ENCODE results near the gene FPGT.
A peak's percentile ranks its signal among the peaks of the same experiment; 100 is the strongest.
"Not testable (repeated sequence)": the region's sequence is repeated elsewhere in the genome, so short reads cannot be mapped to it uniquely, and the experiment has no call there.

FPGT gene

DNA sequence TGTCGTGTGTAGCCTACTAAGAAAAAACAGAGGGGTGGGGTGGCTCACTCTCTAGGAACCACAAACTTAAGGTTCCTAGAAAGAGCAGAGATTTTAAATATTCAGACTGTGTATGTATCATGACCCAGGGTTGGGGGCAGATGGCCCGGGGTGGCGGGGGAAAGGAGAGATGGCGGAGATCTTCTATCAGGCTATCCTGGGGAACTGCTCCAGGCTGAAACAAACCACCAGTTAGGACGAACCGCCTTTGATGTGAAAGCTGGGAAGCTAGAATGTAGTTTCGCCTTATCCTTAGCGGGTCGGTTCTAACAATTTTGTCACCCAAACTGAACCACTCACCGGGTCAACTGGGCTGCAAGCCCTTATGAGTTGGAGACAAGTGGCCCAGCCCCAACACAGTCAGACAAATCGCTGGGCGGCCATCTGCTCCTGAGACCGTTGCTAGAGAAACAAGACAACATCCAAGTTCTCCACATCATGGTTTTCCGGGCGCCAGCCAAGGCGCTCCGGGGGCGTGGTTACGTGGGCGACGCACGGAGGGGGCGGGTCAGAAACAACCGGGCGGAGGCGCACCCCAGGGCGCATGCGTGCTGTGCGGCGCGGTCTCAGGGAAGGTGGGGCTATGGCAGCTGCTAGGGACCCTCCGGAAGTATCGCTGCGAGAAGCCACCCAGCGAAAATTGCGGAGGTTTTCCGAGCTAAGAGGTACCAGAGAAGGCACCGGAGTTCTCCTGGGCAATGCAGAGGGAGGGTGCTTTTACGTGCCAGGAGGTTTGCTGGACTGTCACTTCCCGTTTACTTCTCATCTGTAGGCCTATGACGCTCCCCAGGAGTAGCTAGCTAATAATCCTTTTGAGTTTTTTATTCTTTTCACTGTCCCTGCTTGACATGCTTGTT lies at the start of gene FPGT, which contains the start of gene LRRIQ3:
FPGT (plus strand) TSS at position 586 of the 896 bp plus-strand sequence; CDS start at position 623, 37 bp downstream.
LRRIQ3 (minus strand) TSS at position 520 of the 896 bp plus-strand sequence. CDS start 14,492 bp downstream, outside the sequence.
- DNase-seq = peak; percentile 95 to 96

GRCh38 chr1:74160046-74160445 lies 38.0 kb upstream of the FPGT start:
- no peak for DNase-seq

DNA sequence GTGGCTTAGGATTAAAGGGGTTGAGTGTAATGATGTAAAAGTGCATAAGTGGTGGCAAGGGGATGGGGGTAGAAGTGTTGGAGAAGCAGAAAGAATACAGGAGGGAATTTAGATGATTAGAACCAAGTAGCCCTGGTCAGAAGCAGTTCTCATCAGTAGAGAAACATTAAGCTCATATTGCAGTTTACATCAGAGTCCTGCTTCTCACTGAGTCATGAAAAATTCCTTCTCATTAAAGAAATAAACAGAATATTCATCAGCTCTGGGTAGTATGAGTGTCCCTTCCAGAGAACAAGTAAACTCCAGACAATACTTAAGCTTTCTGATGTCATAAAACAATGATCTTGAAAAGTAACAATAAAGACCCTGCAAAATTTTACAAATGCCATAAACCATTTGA lies 36.5 kb upstream of the FPGT start:
- no peak for DNase-seq

DNA sequence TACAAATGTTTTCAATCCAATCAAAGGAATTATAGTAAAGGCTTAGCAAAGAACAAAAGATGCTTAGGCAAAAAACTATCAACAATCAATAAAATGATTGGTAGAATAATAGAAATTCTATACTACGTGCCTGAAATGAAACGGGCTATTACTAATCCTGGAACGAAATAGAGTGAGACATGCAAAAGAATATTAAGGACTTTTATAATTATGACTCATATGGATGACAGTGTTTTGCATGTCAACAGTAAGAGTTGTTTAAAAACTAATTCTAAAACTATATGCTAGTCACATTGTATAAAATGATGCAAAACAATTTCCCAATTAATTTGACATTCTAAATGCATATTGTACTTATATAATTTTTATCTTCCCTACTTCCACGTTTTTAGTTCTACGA lies 35.7 kb upstream of the FPGT start:
- DNase-seq = no peak

GRCh38 chr1:74174423-74174822 lies 23.6 kb upstream of the FPGT start:
- DNase-seq = not testable (repeated sequence)

GRCh38 chr1:74180490-74180889 lies 17.6 kb upstream of the FPGT start:
- DNase-seq = no peak

GRCh38 chr1:74193908-74194307 lies 4.1 kb upstream of the FPGT start:
- DNase-seq = no peak

- no peak for DNase-seq
These were observed 2.7 kb upstream of the FPGT start for GRCh38 chr1:74195339-74195738.

DNA sequence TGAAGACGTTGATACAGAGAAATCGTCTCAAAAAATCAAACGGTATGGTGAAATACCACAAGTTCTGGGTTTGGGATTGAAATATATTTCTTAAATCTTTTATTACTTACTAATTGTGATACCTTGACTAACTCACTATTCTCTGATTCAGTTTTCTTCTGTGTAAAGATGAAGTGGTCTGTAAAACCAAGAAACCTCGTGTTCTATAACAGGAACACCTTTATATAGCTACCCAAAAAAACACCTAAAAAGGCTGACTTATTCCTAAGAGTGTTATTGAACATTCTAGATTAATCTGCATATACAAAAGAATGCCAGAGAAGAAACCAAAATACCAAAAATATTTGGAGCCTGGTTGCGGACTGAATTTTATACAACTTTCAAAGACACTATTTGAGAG lies 787 bp upstream of the FPGT start:
- no peak for DNase-seq

GRCh38 chr1:74199504-74199903 lies 1.5 kb downstream of the FPGT start:
- no peak for DNase-seq

DNA sequence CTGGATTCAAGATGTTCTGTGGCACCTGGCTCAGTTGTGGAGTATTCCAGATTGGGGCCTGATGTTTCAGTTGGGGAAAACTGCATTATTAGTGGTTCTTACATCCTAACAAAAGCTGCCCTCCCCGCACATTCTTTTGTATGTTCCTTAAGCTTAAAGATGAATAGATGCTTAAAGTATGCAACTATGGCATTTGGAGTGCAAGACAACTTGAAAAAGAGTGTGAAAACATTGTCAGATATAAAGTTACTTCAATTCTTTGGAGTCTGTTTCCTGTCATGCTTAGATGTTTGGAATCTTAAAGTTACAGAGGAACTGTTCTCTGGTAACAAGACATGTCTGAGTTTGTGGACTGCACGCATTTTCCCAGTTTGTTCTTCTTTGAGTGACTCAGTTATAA lies 7.2 kb downstream of the FPGT start:
- no peak for DNase-seq

DNA sequence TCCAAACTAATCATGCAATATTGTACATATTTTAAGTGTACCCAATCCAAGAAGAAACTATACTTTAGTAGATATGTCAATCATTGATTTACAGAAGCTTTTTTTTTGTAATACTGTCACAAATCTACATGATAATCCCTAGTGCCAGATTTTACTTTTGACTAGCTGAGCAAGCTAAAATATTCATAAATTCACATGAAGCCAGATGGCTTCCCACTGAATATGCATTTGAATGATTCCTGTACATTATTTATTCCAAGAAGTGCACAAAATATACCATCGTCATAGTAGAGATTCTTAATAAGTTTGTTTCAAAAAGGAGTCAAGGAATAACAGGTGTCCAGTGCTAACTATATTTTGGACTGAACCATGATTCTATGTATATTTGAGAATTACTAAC lies 17.2 kb downstream of the FPGT start:
- DNase-seq = no peak

- no peak for DNase-seq
These were observed 24.7 kb downstream of the FPGT start for GRCh38 chr1:74222701-74223100.

DNA sequence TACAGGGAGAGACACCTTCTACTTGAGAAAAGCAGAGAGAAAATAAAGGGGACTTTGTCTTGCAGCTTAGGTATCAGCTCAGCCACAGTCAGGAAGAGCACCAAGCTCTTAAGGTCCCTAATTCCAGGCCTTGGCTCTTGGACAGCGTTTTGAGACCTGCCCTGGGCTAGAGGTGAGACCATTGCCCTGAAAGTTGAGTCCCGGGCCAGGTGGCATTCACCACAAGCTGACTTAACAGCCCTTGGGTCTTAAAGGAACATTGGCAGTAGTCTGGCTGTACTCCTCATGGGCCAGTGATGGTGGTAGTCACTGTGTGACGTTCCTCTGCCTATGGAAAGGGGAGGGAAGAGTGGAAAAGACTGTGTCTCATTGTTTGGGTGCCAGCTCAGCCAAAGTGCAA lies 25.4 kb downstream of the FPGT start:
- DNase-seq = no peak

- DNase-seq = no peak
These were observed 37.1 kb downstream of the FPGT start, which contains the start of gene TNNI3K for GRCh38 chr1:74235153-74235552. Gene TNNI3K, plus strand, starts transcription at chr1:74235387. Its CDS starts 65 bp downstream, at chr1:74235452.

- DNase-seq = no peak
These were observed 38.4 kb downstream of the FPGT start for GRCh38 chr1:74236440-74236839.

GRCh38 chr1:74237035-74237434 lies 39.0 kb downstream of the FPGT start:
- DNase-seq = no peak

- no peak for DNase-seq
These were observed 39.7 kb downstream of the FPGT start for GRCh38 chr1:74237787-74238186.

DNA sequence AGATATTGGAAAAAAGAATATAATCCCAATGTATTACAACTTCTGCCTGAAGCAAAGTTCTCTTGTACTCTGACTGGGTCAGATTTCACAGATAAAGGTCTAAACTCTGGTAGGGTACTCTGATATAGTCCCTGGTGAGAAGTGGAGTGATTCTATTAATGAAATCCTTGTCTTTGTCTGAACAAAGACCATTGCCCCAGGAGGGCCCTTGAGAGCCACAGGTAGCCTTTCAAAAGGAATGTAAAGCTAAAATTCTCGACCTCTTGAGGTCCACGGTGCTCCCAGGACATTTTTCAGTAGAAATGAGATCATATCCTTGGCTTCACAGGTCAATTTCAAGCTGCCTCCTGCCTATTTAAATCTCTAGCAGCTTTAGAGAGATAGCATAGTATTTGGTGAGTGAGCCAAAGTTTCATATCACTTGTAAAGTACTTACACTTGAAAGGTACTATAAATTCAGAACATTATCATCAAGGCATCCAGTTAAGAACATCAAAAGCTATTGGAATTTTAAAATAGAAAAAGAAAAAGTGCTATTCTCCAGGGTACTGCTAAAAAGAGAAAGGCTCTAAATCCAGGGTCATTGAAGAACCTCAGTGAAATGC lies 47.2 kb downstream of the FPGT start:
- DNase-seq = no peak

GRCh38 chr1:74246315-74246714 lies 48.3 kb downstream of the FPGT start:
- DNase-seq = no peak

- DNase-seq = no peak
These were observed 50.0 kb downstream of the FPGT start for GRCh38 chr1:74247881-74248528.

- not testable (repeated sequence) for DNase-seq
These were observed 55.3 kb downstream of the FPGT start for GRCh38 chr1:74253243-74253824.

Measured in CD4-positive, alpha-beta T cell treated with Interleukin-1 beta for 1 hour (primary cell).